Liver (tissue), 3 donors: ENCODE measurements around the gene RBFOX1.

Experiments used
- EGR1 ChIP-seq, 2 donors: IDR thresholded peaks; 2 replicates each; pipeline ENCODE4 v1.6.1; 2016 to 2018; ENCODE audit warnings: antibody characterized with exemption in 2 of 2, low read depth in 2 of 2
- FOXA1 ChIP-seq: IDR thresholded peaks from 2 replicates; pipeline ENCODE4 v1.6.1; 2016; ENCODE audit warnings: antibody characterized with exemption
- FOXA2 ChIP-seq: IDR thresholded peaks from 2 replicates; pipeline ENCODE4 v1.6.1; 2016; ENCODE audit warnings: antibody characterized with exemption
- GABPA ChIP-seq, 2 donors: IDR thresholded peaks in 1 of 2; conservative IDR thresholded peaks in 1 of 2; 2 replicates each; pipeline ENCODE4 v1.6.1; 2016; ENCODE audit warnings: antibody characterized with exemption in 2 of 2, mild to moderate bottlenecking in 1 of 2, moderate library complexity in 1 of 2
- HNF4A ChIP-seq, 2 donors: conservative IDR thresholded peaks; 2 replicates each; pipeline ENCODE4 v1.6.1; 2016; ENCODE audit warnings: antibody characterized with exemption in 2 of 2, mild to moderate bottlenecking in 2 of 2
- RAD21 ChIP-seq, 2 donors: IDR thresholded peaks; 2 replicates each; pipeline ENCODE4 v1.6.1; 2016; ENCODE audit warnings: antibody characterized with exemption in 2 of 2, mild to moderate bottlenecking in 2 of 2
- TAF1 ChIP-seq: conservative IDR thresholded peaks from 2 replicates; pipeline ENCODE4 v1.6.1; 2016; ENCODE audit warnings: antibody characterized with exemption, mild to moderate bottlenecking
- TF ChIP-seq, protein P1 (sequence below): fragments of 150-350 bp; IDR thresholded peaks from 2 replicates; pipeline ENCODE4 v1.5.1; 2017; ENCODE audit warnings: improper control_type of control experiment, low read depth, low read length; ENCODE audit not compliant: missing input control
- TF ChIP-seq, protein P2 (sequence below): IDR thresholded peaks from 2 replicates; pipeline ENCODE4 v1.6.1; 2016; ENCODE audit warnings: antibody characterized with exemption
- TF ChIP-seq, protein P3 (sequence below): IDR thresholded peaks from 2 replicates; pipeline ENCODE4 v1.6.1; 2016; ENCODE audit warnings: antibody characterized with exemption
- donor health status: healthy.
- donor health status: healthy.

DNA sequence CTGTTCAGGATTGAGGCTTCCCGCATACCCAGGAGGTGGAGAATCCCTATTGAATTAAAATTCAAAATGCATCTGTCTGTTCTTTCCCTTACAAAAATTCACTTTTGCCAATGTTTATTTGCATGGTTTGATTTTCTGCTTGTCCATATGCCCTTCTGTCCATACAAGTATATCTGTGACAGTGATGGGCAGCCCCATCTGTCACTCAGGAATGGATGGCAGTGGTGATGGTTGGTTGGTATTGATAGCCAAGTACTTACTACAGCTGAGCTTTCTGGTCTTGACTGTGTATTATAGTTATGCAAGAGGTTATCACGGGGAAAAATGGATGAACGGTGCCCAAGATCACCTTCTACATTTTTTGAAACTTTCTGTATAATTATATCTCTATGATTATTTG is 171.0 kb downstream of the RBFOX1 start:
- no peak for TF ChIP-seq FOXA2
- TF ChIP-seq, protein P1, sequence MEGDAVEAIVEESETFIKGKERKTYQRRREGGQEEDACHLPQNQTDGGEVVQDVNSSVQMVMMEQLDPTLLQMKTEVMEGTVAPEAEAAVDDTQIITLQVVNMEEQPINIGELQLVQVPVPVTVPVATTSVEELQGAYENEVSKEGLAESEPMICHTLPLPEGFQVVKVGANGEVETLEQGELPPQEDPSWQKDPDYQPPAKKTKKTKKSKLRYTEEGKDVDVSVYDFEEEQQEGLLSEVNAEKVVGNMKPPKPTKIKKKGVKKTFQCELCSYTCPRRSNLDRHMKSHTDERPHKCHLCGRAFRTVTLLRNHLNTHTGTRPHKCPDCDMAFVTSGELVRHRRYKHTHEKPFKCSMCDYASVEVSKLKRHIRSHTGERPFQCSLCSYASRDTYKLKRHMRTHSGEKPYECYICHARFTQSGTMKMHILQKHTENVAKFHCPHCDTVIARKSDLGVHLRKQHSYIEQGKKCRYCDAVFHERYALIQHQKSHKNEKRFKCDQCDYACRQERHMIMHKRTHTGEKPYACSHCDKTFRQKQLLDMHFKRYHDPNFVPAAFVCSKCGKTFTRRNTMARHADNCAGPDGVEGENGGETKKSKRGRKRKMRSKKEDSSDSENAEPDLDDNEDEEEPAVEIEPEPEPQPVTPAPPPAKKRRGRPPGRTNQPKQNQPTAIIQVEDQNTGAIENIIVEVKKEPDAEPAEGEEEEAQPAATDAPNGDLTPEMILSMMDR = no peak
- TF ChIP-seq, protein P2, sequence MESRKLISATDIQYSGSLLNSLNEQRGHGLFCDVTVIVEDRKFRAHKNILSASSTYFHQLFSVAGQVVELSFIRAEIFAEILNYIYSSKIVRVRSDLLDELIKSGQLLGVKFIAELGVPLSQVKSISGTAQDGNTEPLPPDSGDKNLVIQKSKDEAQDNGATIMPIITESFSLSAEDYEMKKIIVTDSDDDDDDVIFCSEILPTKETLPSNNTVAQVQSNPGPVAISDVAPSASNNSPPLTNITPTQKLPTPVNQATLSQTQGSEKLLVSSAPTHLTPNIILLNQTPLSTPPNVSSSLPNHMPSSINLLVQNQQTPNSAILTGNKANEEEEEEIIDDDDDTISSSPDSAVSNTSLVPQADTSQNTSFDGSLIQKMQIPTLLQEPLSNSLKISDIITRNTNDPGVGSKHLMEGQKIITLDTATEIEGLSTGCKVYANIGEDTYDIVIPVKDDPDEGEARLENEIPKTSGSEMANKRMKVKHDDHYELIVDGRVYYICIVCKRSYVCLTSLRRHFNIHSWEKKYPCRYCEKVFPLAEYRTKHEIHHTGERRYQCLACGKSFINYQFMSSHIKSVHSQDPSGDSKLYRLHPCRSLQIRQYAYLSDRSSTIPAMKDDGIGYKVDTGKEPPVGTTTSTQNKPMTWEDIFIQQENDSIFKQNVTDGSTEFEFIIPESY = no peak
- TF ChIP-seq, protein P3, sequence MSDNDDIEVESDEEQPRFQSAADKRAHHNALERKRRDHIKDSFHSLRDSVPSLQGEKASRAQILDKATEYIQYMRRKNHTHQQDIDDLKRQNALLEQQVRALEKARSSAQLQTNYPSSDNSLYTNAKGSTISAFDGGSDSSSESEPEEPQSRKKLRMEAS = no peak
- no peak for TF ChIP-seq FOXA1
- no peak for TF ChIP-seq TAF1
- TF ChIP-seq HNF4A (conservative IDR thresholded peaks at IDR 0.05) = no peak
- TF ChIP-seq EGR1 (IDR thresholded peaks at IDR 0.05; ENCODE audit: low read depth in 2 of 2) = no peak
- TF ChIP-seq RAD21 (IDR thresholded peaks at IDR 0.05) = no peak
- TF ChIP-seq GABPA (IDR thresholded peaks at IDR 0.05 in 1 of 2, conservative IDR thresholded peaks at IDR 0.05 in 1 of 2) = no peak
